IPS DF 4.7 (cell line): ENCODE data around the gene PBX1.

ENCODE experiments used
- DNase-seq: peaks from one replicate; pipeline ENCODE4 v3.0.0-alpha.2; 2013; ENCODE audit warnings: low spot score; ENCODE audit errors: extremely low read depth

PBX1 gene

GRCh38 chr1:164695956-164696665, 137.1 kb downstream of the PBX1 start:
- DNase-seq, result no peak

GRCh38 chr1:164699815-164700491, 141.0 kb downstream of the PBX1 start:
- no peak for DNase-seq

DNA sequence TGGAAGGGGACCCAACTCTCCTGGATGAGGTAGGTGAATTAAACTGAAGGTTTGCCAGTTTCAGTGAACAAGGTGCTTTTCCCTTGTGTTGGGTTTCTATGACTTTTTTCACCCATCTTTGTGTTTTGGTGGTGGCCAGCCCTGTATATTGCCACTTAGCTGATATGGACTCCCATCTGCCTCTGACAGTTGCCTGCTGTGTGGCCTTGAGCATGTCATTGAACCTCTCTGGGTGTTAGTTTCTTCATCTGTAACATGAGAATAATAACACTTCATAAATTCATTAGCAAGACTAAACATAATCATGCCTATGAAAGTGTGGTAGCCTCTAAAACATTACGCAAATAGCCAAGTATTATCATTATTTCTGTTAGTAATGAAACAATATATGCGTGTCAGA, 141.7 kb downstream of the PBX1 start:
- DNase-seq, result no peak

GRCh38 chr1:164701189-164701761, 142.3 kb downstream of the PBX1 start:
- DNase-seq, result no peak

DNA sequence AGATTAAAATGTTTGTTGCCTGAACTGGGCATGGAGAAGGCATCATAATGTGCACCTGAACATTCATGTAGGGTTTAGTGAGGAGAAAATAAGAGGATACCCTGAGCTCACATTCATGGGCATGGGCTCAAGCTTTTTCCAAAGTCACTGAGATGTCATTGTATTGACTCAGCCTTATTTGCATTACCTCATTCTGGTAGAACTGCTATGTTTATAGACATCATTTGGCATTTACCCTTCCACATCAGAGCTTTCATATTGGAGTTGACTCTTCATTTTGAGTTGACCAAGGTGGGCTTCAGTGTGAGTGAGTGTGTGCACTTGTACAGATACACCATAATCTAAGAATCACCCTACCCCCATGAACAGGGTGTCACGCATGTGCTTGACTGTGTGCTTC, 143.2 kb downstream of the PBX1 start:
- no peak for DNase-seq

DNA sequence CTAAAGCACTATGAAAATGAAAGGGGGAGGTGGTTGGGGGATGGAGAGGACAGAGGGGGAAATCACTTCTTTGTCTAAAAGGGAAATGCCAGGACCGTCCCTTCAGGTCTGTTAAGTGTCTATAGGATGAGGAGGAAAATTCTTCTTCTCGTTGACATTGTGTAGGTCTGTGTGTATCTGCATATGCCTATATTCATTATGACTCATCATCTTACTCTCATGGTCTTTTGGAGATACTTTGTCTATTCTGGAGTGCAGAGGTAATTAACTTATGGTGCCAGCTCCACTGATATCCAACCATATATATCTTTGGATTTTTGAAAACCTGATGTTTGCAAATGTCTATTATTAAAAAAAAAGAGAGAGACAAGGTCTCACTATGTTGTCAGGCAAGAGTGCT, 143.7 kb downstream of the PBX1 start:
- no peak for DNase-seq

- no peak for DNase-seq
Measured at GRCh38 chr1:164703463-164703862, 144.5 kb downstream of the PBX1 start.

DNA sequence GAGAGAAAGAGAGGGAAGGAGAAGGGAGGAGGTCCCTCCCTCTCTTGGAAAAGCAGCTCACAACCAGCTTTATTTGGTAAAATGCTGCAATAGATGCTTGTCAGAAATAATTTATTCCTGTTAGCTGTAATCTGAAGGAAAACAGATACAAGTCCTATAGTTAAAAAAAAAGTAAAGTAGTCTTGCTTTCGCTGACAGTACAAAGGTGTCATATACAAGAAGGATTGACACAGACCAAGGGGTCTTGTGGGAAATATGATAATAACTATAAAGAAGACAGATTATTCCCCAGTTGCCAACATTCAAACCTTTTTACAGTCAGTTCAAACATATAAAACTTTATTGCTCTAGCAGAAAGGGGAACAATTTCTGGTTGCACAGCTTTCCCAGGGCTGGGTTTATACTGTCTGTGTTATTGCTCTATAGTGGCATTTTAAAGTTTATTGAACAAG, 145.0 kb downstream of the PBX1 start:
- DNase-seq, result no peak

DNA sequence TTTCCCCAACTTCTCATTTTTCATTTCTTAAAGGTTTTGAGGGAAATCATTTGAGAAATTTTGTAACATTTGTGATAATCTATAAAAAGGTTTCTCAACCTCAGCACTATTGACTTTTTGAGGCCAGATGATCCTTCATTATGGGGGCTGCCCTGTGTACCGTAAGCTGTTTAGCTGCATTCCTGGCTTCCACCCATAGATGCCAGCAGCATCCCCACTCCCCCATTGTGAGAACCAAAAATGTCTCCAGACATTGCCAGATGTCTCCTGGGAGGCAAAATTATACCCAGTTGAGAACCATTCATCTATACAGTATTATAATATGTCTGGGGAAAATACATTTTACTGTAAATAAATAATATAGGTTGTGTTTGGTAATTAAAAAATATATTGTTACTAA, 146.0 kb downstream of the PBX1 start:
- no peak for DNase-seq

DNA sequence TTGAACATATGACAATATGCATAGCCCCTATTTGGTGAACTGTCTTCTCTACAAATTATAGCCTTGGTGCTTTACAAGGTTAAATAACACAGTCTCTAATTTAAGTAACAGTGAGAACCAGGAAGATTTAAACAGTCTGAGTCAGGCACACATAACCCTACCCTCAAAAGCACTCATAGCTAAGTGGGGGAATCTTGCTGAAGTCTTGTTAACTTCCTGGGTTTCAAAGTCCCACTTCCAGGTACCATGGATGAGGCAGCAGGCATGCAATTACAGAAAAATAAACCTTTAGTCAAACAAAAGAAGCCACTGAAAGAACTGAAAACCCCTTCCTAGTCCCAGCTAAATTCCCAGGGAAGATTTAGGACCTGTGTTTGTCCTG, 147.6 kb downstream of the PBX1 start:
- DNase-seq, result no peak

DNA sequence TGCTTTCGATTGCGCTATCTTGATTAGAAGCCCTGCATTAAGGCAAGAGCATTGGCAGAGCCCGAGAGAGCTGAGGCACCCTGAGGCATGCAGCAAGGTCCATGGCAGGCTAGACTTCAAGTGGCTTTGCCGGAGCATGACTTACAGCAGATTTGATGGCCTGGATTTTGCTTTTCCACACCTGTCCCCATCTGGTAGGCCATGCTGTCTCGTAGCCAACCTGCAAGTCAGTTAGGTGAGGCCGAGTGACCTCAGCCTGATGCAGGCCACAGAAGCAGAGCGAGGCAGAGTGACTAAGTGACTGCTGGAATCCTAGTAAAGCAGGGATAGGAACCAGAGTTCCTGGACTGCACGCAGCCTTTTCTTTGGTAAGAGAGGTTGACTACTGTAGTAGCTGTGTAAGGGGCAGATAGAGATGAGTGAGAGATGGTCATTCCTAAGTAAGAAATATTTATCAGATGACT, 148.9 kb downstream of the PBX1 start:
- no peak for DNase-seq

DNA sequence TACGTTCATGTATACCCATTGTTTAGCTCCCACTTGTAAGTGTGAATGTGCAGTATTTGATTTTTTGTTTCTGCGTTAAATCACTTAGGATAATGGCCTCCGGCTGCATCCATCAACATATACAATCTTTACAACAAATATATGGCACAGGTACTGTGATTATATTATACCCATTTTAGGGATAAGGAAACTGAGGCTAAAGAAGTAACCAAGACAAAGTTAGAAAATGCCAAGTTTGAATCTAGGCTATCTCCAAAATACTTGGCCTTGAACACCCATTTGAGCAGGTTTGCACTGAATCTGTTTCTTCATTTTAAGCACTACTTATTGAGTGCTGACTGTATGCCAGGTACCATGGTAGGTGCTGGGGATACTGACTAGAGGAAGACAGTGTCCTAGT, 149.6 kb downstream of the PBX1 start:
- no peak for DNase-seq

- no peak for DNase-seq
Measured at GRCh38 chr1:164709126-164709525, 150.1 kb downstream of the PBX1 start.

- no peak for DNase-seq
Measured at GRCh38 chr1:164709541-164710278, 150.7 kb downstream of the PBX1 start.

- no peak for DNase-seq
Measured at GRCh38 chr1:164712131-164713036, 153.4 kb downstream of the PBX1 start.

DNA sequence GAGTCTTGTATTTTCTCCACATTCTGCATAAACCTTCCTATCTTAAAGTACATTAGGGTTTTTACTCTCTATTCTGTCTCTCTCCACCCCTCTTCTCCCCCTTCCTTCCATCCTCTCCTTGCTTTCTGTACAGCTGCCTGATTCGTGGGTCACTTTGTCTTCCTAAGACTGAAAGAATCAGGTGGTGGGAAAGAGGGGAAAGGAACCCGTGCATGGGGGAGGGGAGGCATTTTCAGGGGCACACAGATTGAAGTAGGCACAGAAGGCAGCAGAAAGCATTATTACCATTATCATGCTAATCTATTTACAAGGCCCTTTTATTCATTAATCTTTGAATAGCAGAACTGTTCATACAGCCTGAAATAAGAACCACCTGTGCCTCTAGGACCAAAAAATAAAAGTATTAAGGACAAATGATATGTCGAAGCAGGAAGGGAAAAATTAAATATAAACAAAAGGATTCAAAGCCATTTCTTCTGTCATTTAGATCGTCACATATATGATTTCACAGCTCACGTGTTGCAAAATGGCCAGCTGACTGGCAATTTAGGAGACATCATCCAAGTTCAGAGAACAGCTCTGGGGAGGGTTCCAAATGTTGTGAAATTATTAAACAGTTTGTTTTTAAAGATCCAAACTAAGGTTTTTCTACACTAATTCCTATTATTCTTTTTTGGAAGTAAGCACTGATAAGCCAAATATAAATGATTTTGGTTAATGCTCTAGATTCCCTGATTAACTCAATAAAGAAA, 154.6 kb downstream of the PBX1 start:
- no peak for DNase-seq

DNA sequence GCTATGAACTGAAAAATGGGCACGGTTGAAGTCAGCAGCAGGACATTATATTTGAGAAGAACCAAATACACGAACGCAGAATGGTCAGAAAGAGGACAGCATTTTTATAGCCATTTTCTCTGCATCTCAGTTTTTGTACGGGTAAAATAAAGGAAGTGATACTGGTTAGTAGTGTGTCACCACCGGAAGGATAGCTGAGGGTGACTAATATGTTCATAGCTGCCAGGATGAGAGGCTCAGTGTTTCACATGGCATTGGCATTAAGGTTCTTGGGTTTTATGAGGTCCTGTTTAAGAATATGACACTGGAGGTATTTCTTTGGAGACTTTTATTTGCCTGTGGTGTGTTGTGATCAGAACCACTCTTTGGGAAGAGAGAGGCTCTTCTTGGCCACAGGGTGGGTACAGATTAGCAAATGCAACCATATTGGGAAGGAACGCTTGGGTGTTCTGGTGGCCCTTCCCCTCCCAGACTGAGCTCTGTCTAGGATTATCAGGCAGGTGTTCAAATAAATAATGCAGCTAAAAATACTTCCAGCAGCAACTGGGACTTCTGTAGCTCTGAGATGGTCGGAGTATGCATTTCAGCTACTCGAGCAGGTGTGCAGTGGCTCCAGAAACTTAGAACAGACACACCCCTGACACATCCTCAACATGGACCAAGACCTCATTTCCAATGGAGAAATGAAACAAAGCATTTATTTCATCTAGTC, 158.2 kb downstream of the PBX1 start:
- DNase-seq, result no peak

- no peak for DNase-seq
Measured at GRCh38 chr1:164718821-164719220, 159.8 kb downstream of the PBX1 start.

- no peak for DNase-seq
Measured at GRCh38 chr1:164719676-164720439, 160.9 kb downstream of the PBX1 start.
